Neuronal stem cell (in vitro differentiated cells): ENCODE results near the gene WFDC6.

ENCODE experiments used
- DNase-seq: peaks from one replicate; pipeline ENCODE4 v3.0.0-alpha.2; 2013; ENCODE audit warnings: low spot score
- H2AFZ ChIP-seq: one replicate; pipeline ENCODE4 v1.6.1; 2013; ENCODE audit warnings: mild to moderate bottlenecking, low read length, inconsistent platforms
- H2AK5ac ChIP-seq: 2 replicates; pipeline ENCODE4 v1.6.1; 2013; ENCODE audit warnings: low read depth, mild to moderate bottlenecking, inconsistent platforms, low read length, moderate library complexity, mixed read lengths
- H2BK120ac ChIP-seq: 2 replicates; pipeline ENCODE4 v1.6.1; 2013; ENCODE audit warnings: low read depth, mild to moderate bottlenecking, inconsistent platforms, low read length, moderate library complexity, mixed read lengths
- H2BK12ac ChIP-seq: one replicate; pipeline ENCODE4 v1.6.1; 2013; ENCODE audit warnings: low read length, inconsistent platforms
- H2BK15ac ChIP-seq: 2 replicates; pipeline ENCODE4 v1.6.1; 2013; ENCODE audit warnings: mild to moderate bottlenecking, low read length, inconsistent platforms, mixed read lengths
- H2BK5ac ChIP-seq: one replicate; pipeline ENCODE4 v1.6.1; 2013; ENCODE audit warnings: inconsistent platforms, mild to moderate bottlenecking, low read length, moderate library complexity
- H3K14ac ChIP-seq: one replicate; pipeline ENCODE4 v1.6.1; 2013; ENCODE audit warnings: low read length, inconsistent platforms
- H3K18ac ChIP-seq: 2 replicates; pipeline ENCODE4 v1.6.1; 2013; ENCODE audit warnings: low read length, inconsistent platforms
- H3K23ac ChIP-seq: 2 replicates; pipeline ENCODE4 v1.6.1; 2013; ENCODE audit warnings: low read depth, mild to moderate bottlenecking, mixed read lengths, low read length, inconsistent platforms; ENCODE audit not compliant: poor library complexity
- H3K27ac ChIP-seq: replicated peaks from 3 replicates; pipeline ENCODE4 v1.5.1; 2013; ENCODE audit warnings: low read length, inconsistent platforms
- H3K27me3 ChIP-seq, 3 experiments: 2 replicates each; pipeline ENCODE4 v1.6.1; 2013; ENCODE audit warnings: low read length in 3 of 3, mild to moderate bottlenecking in 2 of 3, inconsistent platforms in 1 of 3, low read depth in 1 of 3, mixed read lengths in 1 of 3, moderate library complexity in 1 of 3; ENCODE audit not compliant: control insufficient read depth in 3 of 3, insufficient read depth in 3 of 3
- H3K36me3 ChIP-seq, 2 donors: replicated peaks in 1 of 2; 2 replicates each; pipeline ENCODE4 v1.6.1; 2013; ENCODE audit warnings: low read length in 2 of 2; ENCODE audit not compliant: control insufficient read depth in 2 of 2, insufficient read depth in 2 of 2
- H3K4ac ChIP-seq: 2 replicates; pipeline ENCODE4 v1.6.1; 2013; ENCODE audit warnings: inconsistent platforms, mild to moderate bottlenecking, low read length, moderate library complexity
- H3K4me1 ChIP-seq, 2 donors: 1 replicate in 1 of 2; 2 replicates in 1 of 2; pipeline ENCODE4 v1.6.1; 2013; ENCODE audit warnings: low read length in 2 of 2, low read depth in 1 of 2; ENCODE audit not compliant: control insufficient read depth in 2 of 2, insufficient read depth in 1 of 2
- H3K4me2 ChIP-seq: one replicate; pipeline ENCODE4 v1.6.1; 2013; ENCODE audit warnings: mild to moderate bottlenecking, low read length, inconsistent platforms; ENCODE audit not compliant: insufficient read depth, poor library complexity, severe bottlenecking
- H3K4me3 ChIP-seq, 2 donors: 2 replicates each; pipeline ENCODE4 v1.5.1; 2013; ENCODE audit warnings: low read length in 2 of 2, mild to moderate bottlenecking in 2 of 2, inconsistent platforms in 1 of 2, moderate library complexity in 1 of 2
- H3K79me1 ChIP-seq: one replicate; pipeline ENCODE4 v1.6.1; 2013; ENCODE audit warnings: low read depth, mild to moderate bottlenecking, inconsistent platforms, low read length, moderate library complexity
- H3K9ac ChIP-seq: one replicate; pipeline ENCODE4 v1.6.1; 2013; ENCODE audit warnings: mild to moderate bottlenecking, low read depth, low read length, inconsistent platforms; ENCODE audit not compliant: poor library complexity
- H3K9me3 ChIP-seq, 2 donors: replicated peaks in 1 of 2; 2 replicates each; pipeline versions ENCODE3 to v1.6.1; 2013; ENCODE audit warnings: low read length in 2 of 2, mild to moderate bottlenecking in 2 of 2, inconsistent platforms in 1 of 2, low read depth in 1 of 2, mixed read lengths in 1 of 2, moderate library complexity in 1 of 2; ENCODE audit not compliant: control insufficient read depth in 2 of 2, insufficient read depth in 1 of 2
- H4K8ac ChIP-seq: one replicate; pipeline ENCODE4 v1.6.1; 2013; ENCODE audit warnings: low read depth, mild to moderate bottlenecking, inconsistent platforms, low read length, moderate library complexity
- H4K91ac ChIP-seq: one replicate; pipeline ENCODE4 v1.6.1; 2013; ENCODE audit warnings: low read length, low read depth, mild to moderate bottlenecking, inconsistent platforms; ENCODE audit not compliant: poor library complexity
- WGBS, 2 donors: extraction: QIAGEN DNeasy Blood & Tissue Kit; methylation state at CpG; one replicate each; pipeline ENCODE4 v1.1.7; 2013; ENCODE audit warnings: missing lambda C conversion rate in 2 of 2, mixed read lengths in 1 of 2; ENCODE audit not compliant: insufficient read length in 2 of 2, insufficient replicate concordance in 1 of 2; ENCODE audit errors: extremely low coverage in 2 of 2; 5-methylcytosine and 5-hydroxymethylcytosine counted together

Gene WFDC6

DNA sequence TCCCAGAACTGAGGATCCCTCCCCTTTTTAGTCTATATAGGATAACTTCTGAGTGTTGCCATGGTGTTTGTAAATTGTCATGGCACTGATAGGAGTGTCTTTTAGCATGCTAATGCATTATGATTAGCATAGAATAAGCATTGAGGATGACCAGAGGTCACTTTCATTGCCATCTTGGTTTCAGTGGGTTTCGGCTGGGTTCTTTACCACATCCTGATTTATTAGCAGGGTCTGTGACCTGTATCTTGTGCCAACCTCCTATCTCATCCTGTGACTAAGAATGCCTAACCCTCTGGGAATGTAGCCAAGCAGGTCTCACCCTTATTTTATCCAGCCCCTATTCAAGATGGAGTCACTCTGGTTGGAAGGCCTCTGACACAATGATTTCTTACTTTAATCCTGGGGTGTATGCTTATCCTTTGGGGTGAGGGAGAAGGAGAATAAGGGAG lies 50.2 kb downstream of the WFDC6 start:
- Histone ChIP-seq H3K4me2 (no peak overlapping the region), H3K14ac (no peak overlapping the region), H3K4ac (no peak overlapping the region), H3K18ac (no peak overlapping the region), H3K4me1 (peaks cover 0 to 7% of the 10 kb centered on the region in 2 donors), H3K79me1 (no peaks in the 10 kb centered on the region), H3K27ac (no peak overlapping the region), H3K36me3 (no peaks in the 10 kb centered on the region), H4K91ac (no peak overlapping the region), H2BK120ac (no peak overlapping the region), H3K4me3 (no peak overlapping the region), H2AK5ac (no peak overlapping the region), H3K9me3 (no peaks in the 10 kb centered on the region), H2AFZ (no peak overlapping the region), H2BK5ac (no peak overlapping the region), H4K8ac (no peak overlapping the region), H3K27me3 (peaks cover 0 to 23% (median 2%) of the 10 kb centered on the region in 3 experiments), H3K9ac (no peak overlapping the region), H2BK15ac (no peak overlapping the region), H3K23ac (no peak overlapping the region), H2BK12ac (no peak overlapping the region)
- WGBS, 2 donors = no CpG with 5 or more reads among the region's 1 CpG
- no peak for DNase-seq

DNA sequence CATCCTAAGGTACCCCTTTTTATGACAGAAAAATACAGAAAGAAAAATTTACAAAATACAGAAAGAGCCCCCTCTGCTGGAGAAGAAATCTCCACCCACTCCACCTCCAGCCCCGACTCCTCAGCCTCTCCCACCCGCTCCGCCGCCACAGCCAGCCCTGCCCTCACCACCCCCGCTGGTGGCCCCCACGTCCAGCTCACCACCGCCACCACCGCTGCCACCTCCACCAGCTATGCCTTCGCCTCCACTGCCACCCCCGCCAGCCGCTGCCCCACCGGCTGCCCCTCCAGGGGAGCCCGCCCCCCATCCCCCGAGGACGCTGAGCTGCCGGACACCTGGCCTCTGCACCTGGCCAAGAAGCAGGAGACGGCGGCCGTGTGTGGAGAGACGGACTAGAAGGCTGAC lies 52.0 kb downstream of the WFDC6 start:
- H2BK5ac ChIP-seq = no peak overlapping the region
- WGBS, 2 donors = no CpG with 5 or more reads among the region's 20 CpGs
- peak overlapping the region; percentile 41 for H3K4me2 ChIP-seq
- H3K9me3 ChIP-seq = no peaks in the 10 kb centered on the region
- H3K79me1 ChIP-seq = no peaks in the 10 kb centered on the region
- H3K4ac ChIP-seq = no peak overlapping the region
- no peak overlapping the region for H3K14ac ChIP-seq
- H3K27ac ChIP-seq = no peak overlapping the region
- peak overlapping the region; percentile 20 for H3K23ac ChIP-seq
- no peaks in the 10 kb centered on the region for H3K36me3 ChIP-seq
- peaks cover 0 to 26% (median 2%) of the 10 kb centered on the region in 3 experiments for H3K27me3 ChIP-seq
- no peak overlapping the region for H3K9ac ChIP-seq
- peak overlapping the region; percentile 96 for H2BK15ac ChIP-seq
- no peak overlapping the region for H2BK120ac ChIP-seq
- peaks cover 0 to 7% of the 10 kb centered on the region in 2 donors for H3K4me1 ChIP-seq
- H4K91ac ChIP-seq = no peak overlapping the region
- DNase-seq = no peak
- H2BK12ac ChIP-seq = no peak overlapping the region
- H4K8ac ChIP-seq = peak overlapping the region; percentile 87
- H3K18ac ChIP-seq = no peak overlapping the region
- H2AFZ ChIP-seq = no peak overlapping the region
- H2AK5ac ChIP-seq = no peak overlapping the region
- no peak overlapping the region for H3K4me3 ChIP-seq

DNA sequence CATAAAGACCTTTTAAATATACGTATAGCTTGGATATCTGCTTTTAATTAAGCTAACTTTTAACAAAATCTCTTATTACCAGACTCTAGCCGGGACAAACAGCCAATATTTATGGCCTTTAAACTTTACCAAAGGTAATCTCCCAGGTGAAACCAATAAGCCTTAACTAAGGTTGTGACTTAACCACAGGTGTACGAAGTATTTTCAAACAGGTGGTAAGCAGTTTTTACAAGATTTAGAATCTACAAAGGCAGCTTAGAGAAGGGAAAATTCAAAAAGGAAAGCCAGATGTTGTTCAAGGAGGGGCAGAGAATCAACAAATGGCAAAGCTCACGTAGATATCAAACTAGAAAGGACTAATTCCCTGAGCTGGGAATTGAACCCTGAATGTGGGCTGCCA lies 53.9 kb downstream of the WFDC6 start:
- Histone ChIP-seq H3K9ac (no peak overlapping the region), H3K18ac (no peak overlapping the region), H3K4me1 (peaks cover 0 to 7% of the 10 kb centered on the region in 2 donors), H2BK5ac (no peak overlapping the region), H3K23ac (no peak overlapping the region), H2AK5ac (no peak overlapping the region), H3K14ac (no peak overlapping the region), H3K4ac (no peak overlapping the region), H3K9me3 (no peaks in the 10 kb centered on the region), H3K36me3 (no peaks in the 10 kb centered on the region), H4K8ac (no peak overlapping the region), H3K79me1 (no peaks in the 10 kb centered on the region), H2BK15ac (no peak overlapping the region), H3K4me2 (no peak overlapping the region), H3K27ac (no peak overlapping the region), H3K27me3 (peaks cover 0 to 26% (median 2%) of the 10 kb centered on the region in 3 experiments), H2AFZ (no peak overlapping the region), H4K91ac (no peak overlapping the region), H3K4me3 (no peak overlapping the region), H2BK12ac (no peak overlapping the region), H2BK120ac (no peak overlapping the region)
- WGBS, 2 donors = no CpG with 5 or more reads among the region's 4 CpGs
- no peak for DNase-seq

DNA sequence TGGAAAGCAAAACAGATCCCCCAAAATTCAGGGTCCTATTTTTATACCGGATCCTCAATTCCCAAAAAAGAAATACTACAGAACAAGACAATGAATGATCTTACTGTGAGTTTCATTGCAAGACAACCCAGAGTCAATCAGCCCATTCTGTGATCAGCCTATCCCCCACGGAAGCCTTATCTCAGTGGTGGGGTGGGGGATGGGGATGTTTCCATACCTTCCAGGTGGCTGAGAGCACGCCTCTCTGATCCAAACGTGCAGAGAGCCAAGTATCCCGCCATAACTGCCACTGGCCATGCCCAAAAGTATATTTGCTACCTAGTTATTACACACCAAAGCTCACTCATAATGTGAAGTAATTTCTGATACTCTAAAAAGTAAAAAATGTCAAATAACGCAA lies 54.6 kb downstream of the WFDC6 start:
- Histone ChIP-seq H3K23ac (no peak overlapping the region), H3K4me3 (no peak overlapping the region), H3K4me2 (no peak overlapping the region), H3K9ac (no peak overlapping the region), H3K79me1 (no peaks in the 10 kb centered on the region), H3K18ac (no peak overlapping the region), H3K4ac (no peak overlapping the region), H2BK12ac (no peak overlapping the region), H2BK120ac (no peak overlapping the region), H3K9me3 (no peaks in the 10 kb centered on the region), H2AK5ac (no peak overlapping the region), H3K4me1 (peaks cover 0 to 7% of the 10 kb centered on the region in 2 donors), H3K36me3 (no peaks in the 10 kb centered on the region), H2BK5ac (no peak overlapping the region), H2AFZ (no peak overlapping the region), H3K27ac (no peak overlapping the region), H4K91ac (no peak overlapping the region), H3K14ac (no peak overlapping the region), H4K8ac (no peak overlapping the region), H2BK15ac (no peak overlapping the region), H3K27me3 (peaks cover 0 to 26% (median 2%) of the 10 kb centered on the region in 3 experiments)
- WGBS, 2 donors = no CpG with 5 or more reads among the region's 6 CpGs
- no peak for DNase-seq
